ENCODE data around the gene SIM2. TPM values are rescaled to one million over a fixed set of nuclear protein-coding genes. Genes with fewer than 3 reads are reported as not detected.

Gene SIM2
- polyA plus RNA-seq, 1 donor from 2014 or later = not detected

- Histone ChIP-seq H3K4me3 (ENCODE audit: low read length) (no peak overlapping the region), H2AFZ (ENCODE audit: low read depth, low read length) (no peak overlapping the region), H3K27me3 (ENCODE audit: insufficient read depth, low read depth, low read length) (no peaks in the 10 kb centered on the region), H3K27ac (ENCODE audit: low read length) (no peak overlapping the region), H3K9me2 (ENCODE audit: insufficient read depth, low read length) (no peaks in the 10 kb centered on the region), H3K9ac (ENCODE audit: low read length) (no peak overlapping the region), H3K4me2 (ENCODE audit: low read length) (no peak overlapping the region), H4K20me1 (ENCODE audit: insufficient read depth) (no peaks in the 10 kb centered on the region), H3K79me2 (replicated peaks; ENCODE audit: insufficient read depth, low read length) (no peaks in the 10 kb centered on the region), H3F3A (ENCODE audit: insufficient read depth, low read length, poor library complexity, severe bottlenecking) (no peaks in the 10 kb centered on the region), H3K36me3 (ENCODE audit: insufficient read depth, low read length) (no peaks in the 10 kb centered on the region), H3K9me3 (ENCODE audit: low read length) (no peaks in the 10 kb centered on the region)
- TF ChIP-seq SMC3 (conservative IDR thresholded peaks at IDR 0.05; ENCODE audit: poor library complexity) = no peak
- no peak for TF ChIP-seq EZH2 (IDR thresholded peaks at IDR 0.05; ENCODE audit: borderline replicate concordance, insufficient read depth, low read length, poor library complexity, severe bottlenecking)
Measured at GRCh38 chr21:36765229-36765628, 66.3 kb downstream of the SIM2 start.

- Histone ChIP-seq H3K36me3 (ENCODE audit: insufficient read depth, low read length) (no peaks in the 10 kb centered on the region), H3K27ac (ENCODE audit: low read length) (no peak overlapping the region), H3K79me2 (replicated peaks; ENCODE audit: insufficient read depth, low read length) (no peaks in the 10 kb centered on the region), H2AFZ (ENCODE audit: low read depth, low read length) (no peak overlapping the region), H3K9ac (ENCODE audit: low read length) (no peak overlapping the region), H3K9me2 (ENCODE audit: insufficient read depth, low read length) (no peaks in the 10 kb centered on the region), H3F3A (ENCODE audit: insufficient read depth, low read length, poor library complexity, severe bottlenecking) (no peaks in the 10 kb centered on the region), H3K4me2 (ENCODE audit: low read length) (no peak overlapping the region), H3K4me3 (ENCODE audit: low read length) (no peak overlapping the region), H4K20me1 (ENCODE audit: insufficient read depth) (no peaks in the 10 kb centered on the region), H3K9me3 (ENCODE audit: low read length) (no peaks in the 10 kb centered on the region), H3K27me3 (ENCODE audit: insufficient read depth, low read depth, low read length) (no peaks in the 10 kb centered on the region)
- TF ChIP-seq MXI1 (conservative IDR thresholded peaks at IDR 0.05; ENCODE audit: poor library complexity, severe bottlenecking) = no peak
- TF ChIP-seq CTCF (IDR thresholded peaks at IDR 0.05; ENCODE audit: poor library complexity, severe bottlenecking) = no peak
- no peak for TF ChIP-seq RAD21 (conservative IDR thresholded peaks at IDR 0.05)
- no peak for TF ChIP-seq TAF1 (IDR thresholded peaks at IDR 0.05; ENCODE audit: low read depth)
- TF ChIP-seq SMC3 (conservative IDR thresholded peaks at IDR 0.05; ENCODE audit: poor library complexity) = no peak
- TF ChIP-seq EP300 (conservative IDR thresholded peaks at IDR 0.05; ENCODE audit: poor library complexity, severe bottlenecking) = no peak
- TF ChIP-seq POLR2AphosphoS5 (IDR thresholded peaks at IDR 0.05) = no peak
- TF ChIP-seq EZH2 (IDR thresholded peaks at IDR 0.05; ENCODE audit: borderline replicate concordance, insufficient read depth, low read length, poor library complexity, severe bottlenecking) = no peak
- no peak for TF ChIP-seq REST (IDR thresholded peaks at IDR 0.05; ENCODE audit: borderline replicate concordance)
Measured at GRCh38 chr21:36766511-36766910, 67.6 kb downstream of the SIM2 start.

GRCh38 chr21:36767096-36767495 lies 68.2 kb downstream of the SIM2 start:
- Histone ChIP-seq H3K36me3 (ENCODE audit: insufficient read depth, low read length) (no peaks in the 10 kb centered on the region), H3K4me2 (ENCODE audit: low read length) (no peak overlapping the region), H3K27me3 (ENCODE audit: insufficient read depth, low read depth, low read length) (no peaks in the 10 kb centered on the region), H3K79me2 (replicated peaks; ENCODE audit: insufficient read depth, low read length) (no peaks in the 10 kb centered on the region), H3K4me3 (ENCODE audit: low read length) (no peak overlapping the region), H3K9me2 (ENCODE audit: insufficient read depth, low read length) (no peaks in the 10 kb centered on the region), H3K9ac (ENCODE audit: low read length) (no peak overlapping the region), H3K9me3 (ENCODE audit: low read length) (no peaks in the 10 kb centered on the region), H3F3A (ENCODE audit: insufficient read depth, low read length, poor library complexity, severe bottlenecking) (no peaks in the 10 kb centered on the region), H2AFZ (ENCODE audit: low read depth, low read length) (no peak overlapping the region), H4K20me1 (ENCODE audit: insufficient read depth) (no peaks in the 10 kb centered on the region), H3K27ac (ENCODE audit: low read length) (no peak overlapping the region)
- TF ChIP-seq EP300 (conservative IDR thresholded peaks at IDR 0.05; ENCODE audit: poor library complexity, severe bottlenecking) (no peak), SMC3 (conservative IDR thresholded peaks at IDR 0.05; ENCODE audit: poor library complexity) (no peak), EZH2 (IDR thresholded peaks at IDR 0.05; ENCODE audit: borderline replicate concordance, insufficient read depth, low read length, poor library complexity, severe bottlenecking) (no peak), RAD21 (conservative IDR thresholded peaks at IDR 0.05) (no peak), REST (IDR thresholded peaks at IDR 0.05; ENCODE audit: borderline replicate concordance) (no peak), CTCF (IDR thresholded peaks at IDR 0.05; ENCODE audit: poor library complexity, severe bottlenecking) (no peak), MXI1 (conservative IDR thresholded peaks at IDR 0.05; ENCODE audit: poor library complexity, severe bottlenecking) (no peak)
